K562 (cell line): ENCODE data around the gene MAPK1IP1L. TPM values are rescaled to one million over a fixed set of nuclear protein-coding genes. Genes with fewer than 3 reads are reported as not detected.

Experiments used
- BMI1 ChIP-seq: fragments of 150-350 bp; IDR thresholded peaks from 2 replicates; pipeline ENCODE4 v1.6.1; 2014; ENCODE audit warnings: low read length
- CBX1 ChIP-seq: sonication (generic); IDR thresholded peaks from 2 replicates; pipeline ENCODE4 v1.6.1; 2016; ENCODE audit warnings: antibody characterized with exemption, low read depth, mild to moderate bottlenecking
- CBX3 ChIP-seq, 2 experiments: IDR thresholded peaks; 1 replicate in 1 of 2; 2 replicates in 1 of 2; pipeline ENCODE4 v1.6.1; 2012; ENCODE audit warnings: inconsistent platforms in 2 of 2, low read length in 2 of 2, borderline replicate concordance in 1 of 2, control low read depth in 1 of 2
- HDGF ChIP-seq: fragments of 450-650 bp; IDR thresholded peaks from 2 replicates; pipeline ENCODE4 v1.6.1; 2016
- KAT8 ChIP-seq: fragments of 450-650 bp; IDR thresholded peaks from 2 replicates; pipeline ENCODE4 v1.6.1; 2016; ENCODE audit warnings: low read depth, mild to moderate bottlenecking
- NFRKB ChIP-seq: fragments of 450-650 bp; IDR thresholded peaks from 2 replicates; pipeline ENCODE4 v1.6.1; 2016; ENCODE audit warnings: low read depth
- POLR3A ChIP-seq: IDR thresholded peaks from 2 replicates; pipeline ENCODE4 v1.6.1; 2011; ENCODE audit warnings: borderline replicate concordance, mild to moderate bottlenecking, moderate library complexity; ENCODE audit not compliant: insufficient read length, insufficient read depth; ENCODE audit errors: extremely low read depth
- PTRF ChIP-seq: fragments of 450-650 bp; IDR thresholded peaks from 2 replicates; pipeline ENCODE4 v1.6.1; 2016; ENCODE audit warnings: mild to moderate bottlenecking, missing genetic modification characterization, missing compliant biosample characterization
- RFX7 ChIP-seq: fragments of 250-450 bp; sonication (Bioruptor Pico); IDR thresholded peaks from 2 replicates; pipeline ENCODE4 v1.5.1; 2021; ENCODE audit warnings: mild to moderate bottlenecking
- SMARCA5 ChIP-seq: fragments of 450-650 bp; IDR thresholded peaks from 2 replicates; pipeline ENCODE4 v1.6.1; 2016
- TGIF2 ChIP-seq: sonication (generic); formaldehyde crosslinking; IDR thresholded peaks from 2 replicates; pipeline ENCODE4 v1.8.1; 2022; ENCODE audit warnings: mild to moderate bottlenecking, missing genetic modification reagents, moderate library complexity
- ZBTB7A ChIP-seq: IDR thresholded peaks from 2 replicates; pipeline ENCODE4 v1.6.1; 2011; ENCODE audit warnings: low read depth, mild to moderate bottlenecking, low read length, moderate library complexity, borderline replicate concordance; ENCODE audit not compliant: control insufficient read depth
- polyA plus RNA-seq, 8 experiments: library from polyadenylated mRNA; depleted of rRNA in 4 of 8; stranded (reverse) in 5 of 8; unstranded in 3 of 8; fragments of >200 nt; fragmentation: Nextera tagmentation in 2 of 8; fragmentation: Illumina TruSeq in 1 of 8; extraction: Ambion mirVana in 2 of 8; extraction: Trizol in 1 of 8; gene quantifications; 2 replicates each; pipeline versions ENCODE4 v1.2.1 to v1.2.3, GENCODE V29; 2011 to 2014; ENCODE audit warnings: inconsistent platforms in 1 of 8, missing spikeins in 1 of 8
- total RNA-seq, 7 experiments: library from RNA; depleted of rRNA in 6 of 7; stranded (reverse); fragments of >200 nt in 6 of 7; fragmentation: Illumina TruSeq in 2 of 7; extraction: Trizol in 2 of 7; gene quantifications; 2 replicates each; pipeline versions ENCODE4 v1.2.1 to v1.2.3, GENCODE V29; 2011 to 2021; ENCODE audit warnings: low replicate concordance in 1 of 7
- TF ChIP-seq, protein P1 (sequence below): sonication (generic); formaldehyde crosslinking; IDR thresholded peaks from 2 replicates; pipeline ENCODE4 v1.8.0; 2022; ENCODE audit warnings: missing genetic modification reagents, mild to moderate bottlenecking, moderate library complexity, borderline replicate concordance
- TF ChIP-seq, protein P2 (sequence below), 2 experiments: fragments of 200-800 bp in 1 of 2; sonication (Bioruptor generic) in 1 of 2; sonication (generic) in 1 of 2; formaldehyde crosslinking in 1 of 2; IDR thresholded peaks in 1 of 2; conservative IDR thresholded peaks in 1 of 2; 2 replicates each; pipeline versions ENCODE4 v1.5.0 to v1.6.1; 2016 to 2020; ENCODE audit warnings: missing compliant biosample characterization in 1 of 2, missing genetic modification characterization in 1 of 2, missing genetic modification reagents in 1 of 2
- TF ChIP-seq, protein P3 (sequence below): fragments of 250-450 bp; sonication (Bioruptor Pico); IDR thresholded peaks from 2 replicates; pipeline ENCODE4 v1.6.1; 2021; ENCODE audit warnings: mild to moderate bottlenecking
- TF ChIP-seq, protein P4 (sequence below): sonication (generic); IDR thresholded peaks from 2 replicates; pipeline ENCODE4 v1.6.1; 2016

The MAPK1IP1L gene
- total and polyA plus RNA-seq, 9 of the 15 experiments (the other 6 are each of a cell fraction or from before 2014, with no cell fraction given), result 32.7 to 99.4 (median 49.8) TPM

DNA sequence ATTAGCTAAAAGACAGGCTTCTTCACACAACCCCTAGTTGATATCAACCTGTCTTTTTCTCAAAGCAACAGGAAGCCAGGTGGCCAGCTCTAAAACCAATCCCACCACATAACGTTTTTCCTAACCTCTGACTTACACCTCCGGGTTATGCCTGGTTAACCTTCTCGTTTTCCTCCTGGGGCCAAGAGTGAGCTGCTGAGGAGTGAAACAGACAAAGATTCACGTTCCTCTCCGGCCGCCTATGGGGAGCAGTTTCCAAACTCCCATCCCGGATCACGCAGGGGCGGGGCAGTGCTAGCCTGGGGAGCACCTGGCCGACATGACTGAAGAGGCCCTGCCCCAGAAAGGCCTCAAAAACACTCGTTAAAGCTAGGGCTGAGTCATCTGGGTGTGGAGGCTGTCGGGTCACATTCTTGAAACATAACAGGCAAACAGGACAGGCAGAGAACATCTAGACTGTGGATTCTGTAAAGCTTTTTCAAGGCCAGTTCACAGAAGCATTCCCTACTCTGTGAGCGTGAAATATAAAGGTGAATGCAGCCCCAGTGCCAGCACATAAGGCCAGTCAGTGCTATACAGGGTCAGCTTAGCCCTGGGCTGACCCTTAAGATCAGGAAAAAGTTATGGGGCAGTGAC is 51.7 kb downstream of the MAPK1IP1L start (continued):
- no peak for TF ChIP-seq KAT8
- peak in 1 of 2 experiments; percentile 24; a peak in 1 of 3 replicates for TF ChIP-seq CBX3 (IDR thresholded peaks at IDR 0.05; ENCODE audit: borderline replicate concordance in 1 of 2, low read length in 2 of 2)
- TF ChIP-seq CBX1, result no peak
- TF ChIP-seq PTRF (tag), result no peak
- TF ChIP-seq, protein P1, sequence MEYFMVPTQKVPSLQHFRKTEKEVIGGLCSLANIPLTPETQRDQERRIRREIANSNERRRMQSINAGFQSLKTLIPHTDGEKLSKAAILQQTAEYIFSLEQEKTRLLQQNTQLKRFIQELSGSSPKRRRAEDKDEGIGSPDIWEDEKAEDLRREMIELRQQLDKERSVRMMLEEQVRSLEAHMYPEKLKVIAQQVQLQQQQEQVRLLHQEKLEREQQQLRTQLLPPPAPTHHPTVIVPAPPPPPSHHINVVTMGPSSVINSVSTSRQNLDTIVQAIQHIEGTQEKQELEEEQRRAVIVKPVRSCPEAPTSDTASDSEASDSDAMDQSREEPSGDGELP (CRISPR knock-in tag), result peak; percentile 63; the same call in 1 of the 2 replicates
- no peak for TF ChIP-seq HDGF
- TF ChIP-seq NFRKB, result peak; percentile 78
- TF ChIP-seq TGIF2 (CRISPR knock-in tag), result no peak
- no peak for TF ChIP-seq POLR3A
- TF ChIP-seq, protein P2, sequence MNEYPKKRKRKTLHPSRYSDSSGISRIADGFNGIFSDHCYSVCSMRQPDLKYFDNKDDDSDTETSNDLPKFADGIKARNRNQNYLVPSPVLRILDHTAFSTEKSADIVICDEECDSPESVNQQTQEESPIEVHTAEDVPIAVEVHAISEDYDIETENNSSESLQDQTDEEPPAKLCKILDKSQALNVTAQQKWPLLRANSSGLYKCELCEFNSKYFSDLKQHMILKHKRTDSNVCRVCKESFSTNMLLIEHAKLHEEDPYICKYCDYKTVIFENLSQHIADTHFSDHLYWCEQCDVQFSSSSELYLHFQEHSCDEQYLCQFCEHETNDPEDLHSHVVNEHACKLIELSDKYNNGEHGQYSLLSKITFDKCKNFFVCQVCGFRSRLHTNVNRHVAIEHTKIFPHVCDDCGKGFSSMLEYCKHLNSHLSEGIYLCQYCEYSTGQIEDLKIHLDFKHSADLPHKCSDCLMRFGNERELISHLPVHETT (CRISPR knock-in tag; conservative IDR thresholded peaks at IDR 0.05 in 1 of 2, IDR thresholded peaks at IDR 0.05 in 1 of 2), result peak in 1 of 2 experiments; percentile 73; a peak in 2 of 4 replicates
- no peak for TF ChIP-seq BMI1
- no peak for TF ChIP-seq SMARCA5
- TF ChIP-seq, protein P3, sequence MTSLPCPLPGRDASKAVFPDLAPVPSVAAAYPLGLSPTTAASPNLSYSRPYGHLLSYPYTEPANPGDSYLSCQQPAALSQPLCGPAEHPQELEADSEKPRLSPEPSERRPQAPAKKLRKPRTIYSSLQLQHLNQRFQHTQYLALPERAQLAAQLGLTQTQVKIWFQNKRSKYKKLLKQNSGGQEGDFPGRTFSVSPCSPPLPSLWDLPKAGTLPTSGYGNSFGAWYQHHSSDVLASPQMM (CRISPR knock-in tag), result no peak
- TF ChIP-seq ZBTB7A, result no peak
- TF ChIP-seq RFX7 (CRISPR knock-in tag), result no peak
- TF ChIP-seq, protein P4, sequence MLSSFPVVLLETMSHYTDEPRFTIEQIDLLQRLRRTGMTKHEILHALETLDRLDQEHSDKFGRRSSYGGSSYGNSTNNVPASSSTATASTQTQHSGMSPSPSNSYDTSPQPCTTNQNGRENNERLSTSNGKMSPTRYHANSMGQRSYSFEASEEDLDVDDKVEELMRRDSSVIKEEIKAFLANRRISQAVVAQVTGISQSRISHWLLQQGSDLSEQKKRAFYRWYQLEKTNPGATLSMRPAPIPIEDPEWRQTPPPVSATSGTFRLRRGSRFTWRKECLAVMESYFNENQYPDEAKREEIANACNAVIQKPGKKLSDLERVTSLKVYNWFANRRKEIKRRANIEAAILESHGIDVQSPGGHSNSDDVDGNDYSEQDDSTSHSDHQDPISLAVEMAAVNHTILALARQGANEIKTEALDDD, result peak; percentile 71
